ENCODE data around the gene LDLRAD3.

LDLRAD3 gene

GRCh38 chr11:35927104-35927503 lies 16.8 kb upstream of the LDLRAD3 start:
- TF ChIP-seq, protein P1, sequence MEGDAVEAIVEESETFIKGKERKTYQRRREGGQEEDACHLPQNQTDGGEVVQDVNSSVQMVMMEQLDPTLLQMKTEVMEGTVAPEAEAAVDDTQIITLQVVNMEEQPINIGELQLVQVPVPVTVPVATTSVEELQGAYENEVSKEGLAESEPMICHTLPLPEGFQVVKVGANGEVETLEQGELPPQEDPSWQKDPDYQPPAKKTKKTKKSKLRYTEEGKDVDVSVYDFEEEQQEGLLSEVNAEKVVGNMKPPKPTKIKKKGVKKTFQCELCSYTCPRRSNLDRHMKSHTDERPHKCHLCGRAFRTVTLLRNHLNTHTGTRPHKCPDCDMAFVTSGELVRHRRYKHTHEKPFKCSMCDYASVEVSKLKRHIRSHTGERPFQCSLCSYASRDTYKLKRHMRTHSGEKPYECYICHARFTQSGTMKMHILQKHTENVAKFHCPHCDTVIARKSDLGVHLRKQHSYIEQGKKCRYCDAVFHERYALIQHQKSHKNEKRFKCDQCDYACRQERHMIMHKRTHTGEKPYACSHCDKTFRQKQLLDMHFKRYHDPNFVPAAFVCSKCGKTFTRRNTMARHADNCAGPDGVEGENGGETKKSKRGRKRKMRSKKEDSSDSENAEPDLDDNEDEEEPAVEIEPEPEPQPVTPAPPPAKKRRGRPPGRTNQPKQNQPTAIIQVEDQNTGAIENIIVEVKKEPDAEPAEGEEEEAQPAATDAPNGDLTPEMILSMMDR (IDR thresholded peaks at IDR 0.05; ENCODE audit: low read depth, low read length, missing control alignments), result no peak
- in situ Hi-C loops (cut with HindIII; ENCODE audit: low sequenced_read_pairs), result no loop called here
- no peak for DNase-seq (ENCODE audit: low read depth)
- no peak overlapping the region for H3K4me3 ChIP-seq (ENCODE audit: low read depth, low read length)

GRCh38 chr11:35927682-35928081 lies 16.2 kb upstream of the LDLRAD3 start:
- in situ Hi-C loops (cut with HindIII; ENCODE audit: low sequenced_read_pairs), result no loop called here
- no peak overlapping the region for H3K4me3 ChIP-seq (ENCODE audit: low read depth, low read length)
- DNase-seq (ENCODE audit: low read depth), result no peak
- TF ChIP-seq, protein P1 (IDR thresholded peaks at IDR 0.05; ENCODE audit: low read depth, low read length, missing control alignments), result no peak

- in situ Hi-C loops (cut with HindIII; ENCODE audit: low sequenced_read_pairs), result no loop called here
These were observed 15.0 kb upstream of the LDLRAD3 start for GRCh38 chr11:35928688-35929395.

DNA sequence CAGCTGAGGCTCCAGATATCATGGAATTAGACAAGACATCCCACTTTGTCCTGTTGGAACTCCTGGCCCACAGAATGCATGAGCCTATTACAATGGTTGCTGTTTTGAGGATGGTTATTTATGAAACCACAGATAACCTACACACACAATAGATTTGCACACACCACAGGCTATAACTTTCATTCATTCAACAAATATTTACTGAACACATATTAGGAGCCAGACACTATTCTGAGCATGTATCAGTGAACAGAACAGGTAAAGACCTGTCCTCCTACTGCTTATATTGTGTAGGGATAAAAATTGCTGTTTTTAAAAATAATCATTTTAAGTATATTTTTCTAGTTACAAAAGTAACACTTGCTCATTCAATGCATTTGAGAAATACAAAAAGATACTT lies 13.4 kb upstream of the LDLRAD3 start:
- in situ Hi-C loops (cut with HindIII; ENCODE audit: low sequenced_read_pairs), result no loop called here
- DNase-seq (ENCODE audit: low read depth), result no peak
- TF ChIP-seq, protein P1 (IDR thresholded peaks at IDR 0.05; ENCODE audit: low read depth, low read length, missing control alignments), result no peak
- no peak overlapping the region for H3K4me3 ChIP-seq (ENCODE audit: low read depth, low read length)

More at GRCh38 chr11:35928688-35929395, 15.0 kb upstream of the LDLRAD3 start:
- no peak for DNase-seq (ENCODE audit: low read depth)
- no peak overlapping the region for H3K4me3 ChIP-seq (ENCODE audit: low read depth, low read length)
- TF ChIP-seq, protein P1 (IDR thresholded peaks at IDR 0.05; ENCODE audit: low read depth, low read length, missing control alignments), result no peak

- in situ Hi-C loops (cut with HindIII; ENCODE audit: low sequenced_read_pairs), result no loop called here
- no peak overlapping the region for H3K4me3 ChIP-seq (ENCODE audit: low read depth, low read length)
- TF ChIP-seq, protein P1 (IDR thresholded peaks at IDR 0.05; ENCODE audit: low read depth, low read length, missing control alignments), result no peak
- no peak for DNase-seq (ENCODE audit: low read depth)
These were observed 11.7 kb upstream of the LDLRAD3 start for GRCh38 chr11:35932121-35932520.

DNA sequence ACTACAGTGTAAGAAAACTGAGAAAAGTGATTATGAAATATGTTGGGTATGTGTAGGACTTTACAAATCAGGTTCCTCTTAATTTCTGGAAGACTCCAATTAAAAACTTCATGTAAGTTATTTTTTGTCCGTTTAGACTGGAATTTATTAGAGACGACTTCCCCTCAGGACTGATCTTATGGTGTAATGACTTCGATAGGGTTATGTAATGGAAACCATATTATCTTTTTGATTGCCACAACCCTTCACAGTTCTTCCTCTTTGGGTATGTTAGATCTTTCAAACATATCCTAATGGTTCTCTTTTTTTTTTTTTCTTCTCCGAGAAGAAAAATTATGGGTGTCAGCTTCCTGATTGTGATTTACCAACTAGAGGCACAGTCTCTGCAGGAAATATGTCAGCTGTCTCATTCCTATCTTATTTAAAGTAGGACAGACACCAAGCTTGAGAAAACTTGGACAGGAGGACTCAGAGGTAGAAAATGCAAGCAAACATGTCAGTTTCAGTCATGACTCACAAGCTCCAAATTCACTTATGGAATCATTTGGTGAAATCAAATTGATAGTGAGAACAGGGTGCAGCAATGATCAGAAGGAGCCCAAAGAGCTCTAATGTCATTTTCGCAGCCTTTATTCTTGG lies 11.1 kb upstream of the LDLRAD3 start:
- DNase-seq (ENCODE audit: low read depth), result no peak
- TF ChIP-seq, protein P1 (IDR thresholded peaks at IDR 0.05; ENCODE audit: low read depth, low read length, missing control alignments), result no peak
- H3K4me3 ChIP-seq (ENCODE audit: low read depth, low read length), result no peak overlapping the region
- in situ Hi-C loops (cut with HindIII; ENCODE audit: low sequenced_read_pairs), result no loop called here

Measured in astrocyte of the cerebellum (primary cell).